ENCODE data around the gene FAM168A.
A peak's percentile ranks its signal among the peaks of the same experiment; 100 is the strongest.

The FAM168A gene

GRCh38 chr11:73376160-73376802 lies 221.6 kb downstream of the FAM168A start, which contains the start of gene RELT:
RELT (plus strand) TSS chr11:73376399; CDS start chr11:73389137, 12,738 bp downstream.
- Histone ChIP-seq H3K36me3 (ENCODE audit: control insufficient read depth, low read length) (peaks cover 47% of the 10 kb centered on the region), H3F3A (ENCODE audit: control insufficient read depth, insufficient read depth) (no peaks in the 10 kb centered on the region), H3K9me3 (ENCODE audit: control insufficient read depth, insufficient read depth, low read length) (no peaks in the 10 kb centered on the region), H3K4me3 (ENCODE audit: low read length) (peak within 1 kb of the TSS; percentile 80), H3K27me3 (ENCODE audit: control insufficient read depth, low read length) (no peaks in the 10 kb centered on the region), H3K4me2 (ENCODE audit: low read length) (peak within 1 kb of the TSS; percentile 88), H3K4me1 (ENCODE audit: control insufficient read depth, low read length) (peaks cover 60% of the 10 kb centered on the region), H3K27ac (ENCODE audit: low read depth, low read length) (peak within 1 kb of the TSS; percentile 92), H3K79me2 (ENCODE audit: control insufficient read depth, low read length) (peaks cover 53% of the 10 kb centered on the region), H3K9me2 (replicated peaks; ENCODE audit: control insufficient read depth, low read length) (no peaks in the 10 kb centered on the region), H4K20me1 (ENCODE audit: control insufficient read depth, insufficient read depth, low read depth, low read length) (peaks cover 15% of the 10 kb centered on the region)
- TF ChIP-seq EZH2phosphoT487 (IDR thresholded peaks at IDR 0.05; ENCODE audit: borderline replicate concordance, low read length) (no peak), CTCF (IDR thresholded peaks at IDR 0.05; ENCODE audit: low read depth, low read length, poor library complexity, severe bottlenecking) (peak; percentile 81)

DNA sequence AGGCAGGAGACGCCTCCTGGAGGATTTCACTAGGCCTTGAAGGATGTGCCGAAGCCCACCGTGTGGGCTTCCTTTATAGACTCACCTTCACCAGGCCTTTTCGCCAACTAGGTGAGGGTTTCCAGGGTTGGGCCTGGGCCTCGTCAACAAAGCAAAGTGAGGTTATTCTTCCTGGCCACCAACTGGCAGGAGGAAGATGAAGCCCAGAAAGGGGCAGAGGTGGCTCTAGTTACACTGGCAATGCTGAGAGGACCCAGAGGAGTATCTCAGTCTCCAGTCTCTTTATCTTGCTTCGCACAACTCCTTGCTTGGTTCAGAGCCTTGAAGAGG lies 222.1 kb downstream of the FAM168A start:
- Histone ChIP-seq H3K27me3 (ENCODE audit: control insufficient read depth, low read length) (no peaks in the 10 kb centered on the region), H3K9me3 (ENCODE audit: control insufficient read depth, insufficient read depth, low read length) (no peaks in the 10 kb centered on the region), H3K36me3 (ENCODE audit: control insufficient read depth, low read length) (peaks cover 43% of the 10 kb centered on the region), H3K4me1 (ENCODE audit: control insufficient read depth, low read length) (peaks cover 55% of the 10 kb centered on the region), H3K4me2 (ENCODE audit: low read length) (peak overlapping the region; percentile 62), H3F3A (ENCODE audit: control insufficient read depth, insufficient read depth) (no peaks in the 10 kb centered on the region), H4K20me1 (ENCODE audit: control insufficient read depth, insufficient read depth, low read depth, low read length) (peaks cover 15% of the 10 kb centered on the region), H3K79me2 (ENCODE audit: control insufficient read depth, low read length) (peaks cover 48% of the 10 kb centered on the region), H3K4me3 (ENCODE audit: low read length) (peak overlapping the region; percentile 80), H3K27ac (ENCODE audit: low read depth, low read length) (0 out of 2 replicates have a peak overlapping the region, but pooled peaks have one; percentile 26), H3K9me2 (replicated peaks; ENCODE audit: control insufficient read depth, low read length) (no peaks in the 10 kb centered on the region)
- no peak for TF ChIP-seq CTCF (IDR thresholded peaks at IDR 0.05; ENCODE audit: low read depth, low read length, poor library complexity, severe bottlenecking)
- no peak for TF ChIP-seq EZH2phosphoT487 (IDR thresholded peaks at IDR 0.05; ENCODE audit: borderline replicate concordance, low read length)

GRCh38 chr11:73374151-73374550 lies 223.8 kb downstream of the FAM168A start:
- TF ChIP-seq CTCF (IDR thresholded peaks at IDR 0.05; ENCODE audit: low read depth, low read length, poor library complexity, severe bottlenecking), result no peak
- TF ChIP-seq EZH2phosphoT487 (IDR thresholded peaks at IDR 0.05; ENCODE audit: borderline replicate concordance, low read length), result no peak
- Histone ChIP-seq H3K4me2 (ENCODE audit: low read length) (no peak overlapping the region), H3K4me1 (ENCODE audit: control insufficient read depth, low read length) (peaks cover 38% of the 10 kb centered on the region), H3K9me3 (ENCODE audit: control insufficient read depth, insufficient read depth, low read length) (no peaks in the 10 kb centered on the region), H3F3A (ENCODE audit: control insufficient read depth, insufficient read depth) (no peaks in the 10 kb centered on the region), H4K20me1 (ENCODE audit: control insufficient read depth, insufficient read depth, low read depth, low read length) (peaks cover 14% of the 10 kb centered on the region), H3K9me2 (replicated peaks; ENCODE audit: control insufficient read depth, low read length) (no peaks in the 10 kb centered on the region), H3K79me2 (ENCODE audit: control insufficient read depth, low read length) (peaks cover 31% of the 10 kb centered on the region), H3K4me3 (ENCODE audit: low read length) (no peak overlapping the region), H3K27ac (ENCODE audit: low read depth, low read length) (no peak overlapping the region), H3K36me3 (ENCODE audit: control insufficient read depth, low read length) (peaks cover 27% of the 10 kb centered on the region), H3K27me3 (ENCODE audit: control insufficient read depth, low read length) (no peaks in the 10 kb centered on the region)

All from DOHH2 (cell line).